ENCODE data around the gene TPP2.

DNA sequence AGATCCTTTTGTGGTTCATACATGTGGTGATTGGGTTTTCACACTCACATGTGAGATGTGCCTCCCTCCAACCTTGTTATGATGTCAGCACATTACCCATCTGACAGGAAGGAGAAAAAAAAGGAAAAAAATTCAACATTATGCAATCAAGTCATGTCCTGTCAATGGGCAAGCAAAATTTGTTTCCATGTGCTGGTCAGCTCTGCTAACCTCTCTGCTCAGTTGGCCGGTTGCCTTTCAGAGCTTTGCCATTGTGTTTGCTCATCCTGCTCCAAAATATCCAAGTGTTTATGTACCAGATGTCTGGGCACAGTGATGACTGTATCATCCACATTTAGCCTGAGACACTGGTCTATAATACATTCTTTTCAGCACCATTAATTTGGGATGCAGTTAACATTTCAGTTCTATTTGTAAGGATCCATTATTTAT is 125.0 kb downstream of the TPP2 start:
- TF ChIP-seq, protein P1, sequence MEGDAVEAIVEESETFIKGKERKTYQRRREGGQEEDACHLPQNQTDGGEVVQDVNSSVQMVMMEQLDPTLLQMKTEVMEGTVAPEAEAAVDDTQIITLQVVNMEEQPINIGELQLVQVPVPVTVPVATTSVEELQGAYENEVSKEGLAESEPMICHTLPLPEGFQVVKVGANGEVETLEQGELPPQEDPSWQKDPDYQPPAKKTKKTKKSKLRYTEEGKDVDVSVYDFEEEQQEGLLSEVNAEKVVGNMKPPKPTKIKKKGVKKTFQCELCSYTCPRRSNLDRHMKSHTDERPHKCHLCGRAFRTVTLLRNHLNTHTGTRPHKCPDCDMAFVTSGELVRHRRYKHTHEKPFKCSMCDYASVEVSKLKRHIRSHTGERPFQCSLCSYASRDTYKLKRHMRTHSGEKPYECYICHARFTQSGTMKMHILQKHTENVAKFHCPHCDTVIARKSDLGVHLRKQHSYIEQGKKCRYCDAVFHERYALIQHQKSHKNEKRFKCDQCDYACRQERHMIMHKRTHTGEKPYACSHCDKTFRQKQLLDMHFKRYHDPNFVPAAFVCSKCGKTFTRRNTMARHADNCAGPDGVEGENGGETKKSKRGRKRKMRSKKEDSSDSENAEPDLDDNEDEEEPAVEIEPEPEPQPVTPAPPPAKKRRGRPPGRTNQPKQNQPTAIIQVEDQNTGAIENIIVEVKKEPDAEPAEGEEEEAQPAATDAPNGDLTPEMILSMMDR (IDR thresholded peaks at IDR 0.05 in 4 of 5, conservative IDR thresholded peaks at IDR 0.05 in 1 of 5), result no peak
- no peak for TF ChIP-seq POLR2A (IDR thresholded peaks at IDR 0.05)
